ENCODE results near the gene LIPC.

Gene LIPC

DNA sequence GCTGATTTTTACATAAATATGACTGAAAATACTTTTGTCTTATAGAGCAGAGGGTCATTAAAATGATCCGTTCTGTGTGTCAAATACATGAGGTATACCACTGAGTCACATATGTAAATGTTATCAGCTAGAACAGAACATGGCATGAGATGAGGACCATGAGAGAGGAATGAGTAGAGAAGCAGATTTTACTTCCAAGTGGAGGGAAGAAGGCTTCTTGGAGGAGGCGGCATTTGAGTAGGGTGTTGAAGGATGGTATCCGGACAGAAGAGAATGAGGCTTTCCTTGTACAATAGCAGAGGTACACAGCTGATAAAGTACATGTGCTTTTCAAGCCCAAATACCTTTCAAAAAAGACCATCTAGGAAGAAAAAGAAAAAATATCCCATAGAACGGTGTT, 4.8 kb downstream of the LIPC start:
- DNase-seq (ENCODE audit: low read depth in 2 of 2), result no peak

GRCh38 chr15:58437531-58438105, 5.8 kb downstream of the LIPC start:
- no peak for DNase-seq (ENCODE audit: low read depth in 2 of 2)

GRCh38 chr15:58438111-58438510, 6.3 kb downstream of the LIPC start:
- DNase-seq (ENCODE audit: low read depth in 2 of 2), result no peak

GRCh38 chr15:58438956-58439355, 7.2 kb downstream of the LIPC start:
- no peak for DNase-seq (ENCODE audit: low read depth in 2 of 2)

DNA sequence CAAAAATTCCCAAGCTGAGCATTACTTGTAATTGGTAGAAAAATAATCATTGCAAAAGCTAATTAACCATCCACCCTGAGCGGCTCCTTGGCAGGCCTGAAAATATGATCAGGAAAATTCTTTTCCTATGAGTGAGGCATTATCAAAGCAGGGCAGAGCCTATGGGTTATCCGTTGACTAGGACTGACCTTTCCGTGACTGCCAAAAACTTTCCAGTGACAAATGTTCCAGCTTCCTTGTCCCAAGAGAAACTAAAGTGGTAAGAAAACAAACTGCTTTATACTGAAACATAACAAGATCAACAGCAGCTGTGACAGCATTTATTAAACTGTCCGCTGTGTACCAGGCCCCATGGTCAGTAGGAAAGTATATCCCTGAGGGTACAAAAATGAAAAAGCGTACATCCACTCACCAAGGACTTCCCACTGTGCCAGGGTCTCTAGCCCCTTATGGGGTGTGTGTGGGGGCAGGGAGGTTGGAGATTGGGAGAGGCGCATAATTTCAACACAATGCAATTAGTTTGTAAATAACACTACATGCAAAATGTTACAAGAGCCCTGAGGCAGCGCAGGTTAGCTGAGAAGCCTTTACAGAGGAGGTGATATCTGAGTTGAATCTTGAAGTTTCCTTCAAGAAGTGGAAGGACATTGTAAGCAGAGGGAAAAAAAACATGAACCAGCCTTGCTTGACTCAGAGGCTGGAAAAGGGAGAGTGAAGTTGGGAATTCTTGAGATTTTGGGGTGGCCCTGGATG, 8.5 kb downstream of the LIPC start:
- no peak for DNase-seq (ENCODE audit: low read depth in 2 of 2)

GRCh38 chr15:58440922-58441321, 9.1 kb downstream of the LIPC start:
- no peak for DNase-seq (ENCODE audit: low read depth in 2 of 2)

GRCh38 chr15:58441376-58442070, 9.7 kb downstream of the LIPC start:
- DNase-seq (ENCODE audit: low read depth in 2 of 2), result no peak

DNA sequence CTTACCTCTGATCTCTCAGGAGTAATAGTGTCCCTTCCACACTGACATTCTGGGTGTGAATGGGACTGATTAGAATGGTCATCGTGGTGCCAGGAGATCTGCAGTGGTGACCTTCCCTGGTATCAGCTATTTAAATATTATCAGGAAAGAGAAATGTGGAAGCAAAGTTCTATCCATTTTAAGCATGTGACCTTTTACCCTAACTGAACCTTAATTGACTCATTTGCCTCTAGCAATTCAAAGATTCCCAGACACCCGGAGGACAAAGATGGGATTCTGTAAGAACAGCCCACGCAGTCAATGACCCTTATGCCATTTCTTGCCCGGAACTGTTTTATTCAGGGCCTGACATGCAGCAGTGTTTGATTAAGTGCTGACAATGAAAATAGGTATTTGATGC, 10.3 kb downstream of the LIPC start:
- no peak for DNase-seq (ENCODE audit: low read depth in 2 of 2)

- DNase-seq (ENCODE audit: low read depth in 2 of 2), result no peak
These were observed 11.5 kb downstream of the LIPC start for GRCh38 chr15:58443308-58443707.

DNA sequence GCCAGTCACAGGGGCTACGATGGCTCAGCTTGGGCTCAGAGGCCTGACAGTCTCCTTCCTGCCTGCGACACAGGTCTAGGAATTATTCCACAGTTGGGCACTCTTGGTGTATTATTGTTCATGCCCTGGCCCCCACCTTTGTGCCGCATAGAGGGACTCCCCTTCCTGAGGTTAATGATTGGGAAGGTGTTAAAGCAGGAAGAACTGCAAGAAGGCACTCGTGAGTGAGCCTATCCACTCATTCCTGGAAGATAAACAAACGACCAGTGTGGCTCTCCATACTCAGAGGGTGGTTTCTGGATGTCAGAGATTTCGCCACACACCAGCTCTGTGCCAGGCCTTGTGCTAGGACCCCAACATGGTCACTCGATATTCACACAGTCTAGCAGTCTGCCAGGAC, 12.3 kb downstream of the LIPC start:
- DNase-seq (ENCODE audit: low read depth in 2 of 2), result no peak

- no peak for DNase-seq (ENCODE audit: low read depth in 2 of 2)
These were observed 13.0 kb downstream of the LIPC start for GRCh38 chr15:58444658-58445332.

DNA sequence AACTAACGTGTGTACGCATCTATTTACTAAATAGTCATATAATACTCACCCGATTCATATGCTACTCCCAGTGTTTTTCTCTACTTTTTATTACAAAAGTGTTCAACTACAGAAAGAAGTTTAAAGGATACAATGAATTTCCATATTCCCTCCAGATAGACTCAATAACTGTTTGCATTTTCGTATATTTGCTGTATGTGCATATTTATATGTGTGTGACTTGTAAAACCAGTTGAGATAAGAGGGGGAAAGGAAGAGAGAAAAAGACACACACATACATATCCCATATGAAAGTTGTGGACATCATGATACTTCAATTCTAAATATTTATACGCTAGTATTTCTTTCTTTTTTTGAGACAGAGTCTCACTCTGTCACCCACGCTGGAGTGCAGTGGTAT, 14.1 kb downstream of the LIPC start:
- DNase-seq (ENCODE audit: low read depth in 2 of 2), result no peak

GRCh38 chr15:58446521-58446920, 14.7 kb downstream of the LIPC start:
- no peak for DNase-seq (ENCODE audit: low read depth in 2 of 2)

DNA sequence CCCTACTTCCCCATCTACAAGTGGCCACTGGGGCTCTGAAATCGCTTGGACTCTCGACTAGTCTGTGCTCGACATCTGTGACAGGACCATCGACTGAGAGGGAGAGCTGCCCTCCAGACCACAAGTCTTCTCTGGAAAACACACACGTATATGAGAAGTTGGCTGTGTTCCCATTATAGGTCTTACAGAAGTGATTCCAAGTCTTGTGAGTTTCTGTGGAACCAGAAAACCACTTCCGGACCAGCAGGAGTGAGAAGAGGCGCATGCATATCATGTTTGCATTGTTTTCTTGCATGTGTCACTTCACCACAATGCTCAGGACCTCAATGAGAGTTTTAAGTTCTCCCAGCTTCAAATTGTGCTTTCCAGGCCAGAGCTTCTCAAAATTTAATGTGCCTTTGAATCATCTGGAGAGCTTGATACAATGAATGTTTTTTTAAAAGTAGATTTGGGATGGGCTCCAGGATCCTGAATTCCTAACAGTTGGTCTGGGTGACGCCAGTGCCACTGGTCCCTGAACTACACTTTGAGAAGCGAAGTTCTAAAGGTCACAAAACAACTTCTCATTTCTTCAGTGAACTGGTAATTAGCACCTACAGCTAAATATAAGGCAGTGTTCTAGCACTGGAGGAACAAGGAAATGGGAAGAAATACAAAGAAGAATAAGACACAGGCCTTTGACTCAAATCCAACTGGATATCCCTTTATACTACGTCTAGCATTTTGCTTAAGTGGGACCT, 15.7 kb downstream of the LIPC start:
- no peak for DNase-seq (ENCODE audit: low read depth in 2 of 2)

DNA sequence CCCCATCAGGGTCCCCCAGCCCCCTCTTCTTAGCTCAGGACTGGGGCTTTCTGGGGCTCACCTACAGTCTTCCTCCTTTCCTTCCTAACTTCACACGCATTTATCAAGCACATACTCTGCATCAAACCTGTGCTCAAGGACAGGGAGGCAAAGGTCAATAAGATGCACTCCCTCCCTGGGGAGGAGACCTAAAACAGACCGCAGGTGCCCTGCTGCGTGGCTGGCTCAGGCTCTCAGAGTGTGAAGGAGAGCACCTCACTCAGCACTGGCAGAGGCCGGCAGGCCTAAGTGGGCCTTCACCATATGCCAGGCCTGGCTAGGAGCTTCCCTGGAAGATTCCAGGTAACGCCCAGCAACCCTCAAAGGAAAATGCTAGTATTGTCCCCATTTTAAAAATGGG, 16.5 kb downstream of the LIPC start:
- DNase-seq (ENCODE audit: low read depth in 2 of 2), result no peak

GRCh38 chr15:58448906-58449305, 17.1 kb downstream of the LIPC start:
- DNase-seq (ENCODE audit: low read depth in 2 of 2), result no peak

GRCh38 chr15:58451826-58452225, 20.0 kb downstream of the LIPC start:
- DNase-seq (ENCODE audit: low read depth in 2 of 2), result no peak

- no peak for DNase-seq (ENCODE audit: low read depth in 2 of 2)
These were observed 21.0 kb downstream of the LIPC start for GRCh38 chr15:58452775-58453174.

- peak; percentile 43 to 50 for DNase-seq (ENCODE audit: low read depth in 2 of 2)
These were observed 22.4 kb downstream of the LIPC start for GRCh38 chr15:58453931-58454793.

DNA sequence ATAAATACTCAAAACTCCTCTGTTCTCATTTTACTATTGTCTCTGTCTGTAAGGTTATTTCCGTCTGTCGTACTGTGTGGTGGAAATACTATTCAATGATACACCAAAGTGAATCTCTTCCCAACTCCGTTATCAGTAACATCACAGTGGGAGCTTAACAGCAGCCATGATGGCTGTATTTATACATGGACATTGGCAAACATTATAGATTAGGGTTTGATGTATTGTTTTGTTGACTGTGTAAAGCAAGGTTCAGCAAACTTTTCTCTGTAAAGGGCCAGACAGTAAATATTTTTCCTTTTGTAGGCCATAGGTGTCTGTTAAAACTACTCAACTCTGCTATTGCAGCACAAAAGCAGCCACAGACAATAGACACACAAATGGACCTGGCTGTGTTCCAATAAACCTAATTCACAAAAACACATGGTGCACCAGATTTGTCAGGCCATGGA, 23.2 kb downstream of the LIPC start:
- no peak for DNase-seq (ENCODE audit: low read depth in 2 of 2)

DNA sequence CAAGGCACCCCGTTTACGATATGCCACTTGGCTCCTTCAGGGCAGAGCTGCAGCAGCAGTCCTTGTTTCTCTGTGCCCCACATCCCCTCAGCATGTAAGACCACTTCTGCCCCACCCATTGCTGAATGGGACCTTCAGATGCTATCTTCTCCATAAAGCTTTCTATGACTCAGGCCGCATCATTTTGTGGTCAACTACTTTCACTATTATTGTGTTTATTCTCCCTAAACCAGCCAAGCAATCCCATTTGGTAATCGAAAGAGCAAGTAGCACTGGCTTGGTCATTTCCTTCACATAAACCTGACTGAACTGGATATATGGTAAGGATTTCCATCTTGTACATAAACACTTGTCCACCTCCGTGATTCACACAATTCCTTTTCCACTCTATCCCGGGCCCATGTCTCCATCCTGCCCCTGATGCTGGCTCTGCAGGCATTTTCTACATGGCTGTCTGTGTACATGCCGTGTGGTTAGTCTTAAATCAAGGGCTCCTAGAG, 25.7 kb downstream of the LIPC start:
- DNase-seq (ENCODE audit: low read depth in 2 of 2), result no peak
